Right forelimb (tissue), 1 donor: Measurements from ENCODE around the gene VASP.

Source experiments
- DNase-seq: peaks from one replicate; pipeline ENCODE4 v3.0.0-alpha.2; 2018

The VASP gene

GRCh38 chr19:45506989-45507871 lies at the start of gene VASP:
Gene VASP, plus strand, starts transcription at chr19:45507479. Its CDS starts 293 bp downstream, at chr19:45507772.
- peak; percentile 89 for DNase-seq

- DNase-seq, result no peak
Measured at GRCh38 chr19:45457776-45458175, 49.5 kb upstream of the VASP start.

- DNase-seq, result no peak
Measured at GRCh38 chr19:45460807-45461347, 46.4 kb upstream of the VASP start.

- DNase-seq, result no peak
Measured at GRCh38 chr19:45462174-45462573, 45.1 kb upstream of the VASP start.

GRCh38 chr19:45463241-45463640 lies 44.0 kb upstream of the VASP start:
- no peak for DNase-seq

- no peak for DNase-seq
Measured at GRCh38 chr19:45464274-45464673, 43.0 kb upstream of the VASP start.

- no peak for DNase-seq
Measured at GRCh38 chr19:45464852-45465441, 42.3 kb upstream of the VASP start.

- DNase-seq, result no peak
Measured at GRCh38 chr19:45467115-45467455, 40.2 kb upstream of the VASP start.

- DNase-seq, result peak; percentile 97
Measured at GRCh38 chr19:45467456-45468158, 39.7 kb upstream of the VASP start, which contains the start of gene FOSB. Gene FOSB, plus strand, starts transcription at chr19:45467996. Its CDS starts 591 bp downstream, at chr19:45468587.

GRCh38 chr19:45468159-45468651 lies 39.1 kb upstream of the VASP start:
- DNase-seq, result no peak

GRCh38 chr19:45468803-45469131 lies 38.5 kb upstream of the VASP start:
- DNase-seq, result no peak

- peak; percentile 94 for DNase-seq
Measured at GRCh38 chr19:45469132-45469944, 37.9 kb upstream of the VASP start.

- peak; percentile 71 for DNase-seq
Measured at GRCh38 chr19:45469945-45470761, 37.1 kb upstream of the VASP start.

- DNase-seq, result peak; percentile 60
Measured at GRCh38 chr19:45470762-45471081, 36.6 kb upstream of the VASP start.

GRCh38 chr19:45471111-45471930 lies 36.0 kb upstream of the VASP start:
- DNase-seq, result no peak

- DNase-seq, result no peak
Measured at GRCh38 chr19:45471931-45472562, 35.2 kb upstream of the VASP start.

GRCh38 chr19:45472563-45473366 lies 34.5 kb upstream of the VASP start:
- DNase-seq, result peak; percentile 71

GRCh38 chr19:45473367-45473681 lies 34.0 kb upstream of the VASP start:
- no peak for DNase-seq
